Central memory CD8-positive, alpha-beta T cell (primary cell): ENCODE measurements around the gene LIPC.

Experiments
- ATAC-seq: fragments of 150-1000 bp; cut with Tn5 transposase; replicated peaks from 2 replicates; pipeline ENCODE4 v1.10.0; 2022; ENCODE audit warnings: mild to moderate bottlenecking, moderate FRiP score, moderate number of reproducible peaks; ENCODE audit not compliant: poor library complexity, severe bottlenecking; ENCODE audit errors: extremely low read depth
- DNase-seq, 2 donors: peaks; one replicate each; pipeline ENCODE4 v3.0.0; 2021; ENCODE audit warnings: low spot score in 2 of 2
- H3K27ac Mint-ChIP-seq: one replicate; pipeline ENCODE4 v1.8.0; 2022; ENCODE audit warnings: low read depth, mild to moderate bottlenecking, moderate library complexity, mixed read lengths
- H3K27me3 Mint-ChIP-seq: one replicate; pipeline ENCODE4 v1.8.0; 2022; ENCODE audit warnings: mixed read lengths
- H3K36me3 Mint-ChIP-seq: one replicate; pipeline ENCODE4 v1.8.0; 2022; ENCODE audit warnings: mild to moderate bottlenecking, moderate library complexity, mixed read lengths; ENCODE audit not compliant: insufficient read depth
- H3K4me1 Mint-ChIP-seq: one replicate; pipeline ENCODE4 v1.8.0; 2022; ENCODE audit warnings: mixed read lengths
- H3K4me3 Mint-ChIP-seq: one replicate; pipeline ENCODE4 v1.8.0; 2022; ENCODE audit warnings: mild to moderate bottlenecking, moderate library complexity, mixed read lengths
- H3K9me3 Mint-ChIP-seq: one replicate; pipeline ENCODE4 v1.8.0; 2022; ENCODE audit warnings: mixed read lengths

LIPC gene

GRCh38 chr15:58396181-58396580 is 35.6 kb upstream of the LIPC start:
- Mint-ChIP-seq H3K4me3 (no peak overlapping the region), H3K27ac (no peak overlapping the region), H3K27me3 (peaks cover 17% of the 10 kb centered on the region), H3K9me3 (no peaks in the 10 kb centered on the region), H3K36me3 (no peaks in the 10 kb centered on the region), H3K4me1 (no peaks in the 10 kb centered on the region)
- DNase-seq (no peak), ATAC-seq (no peak)

GRCh38 chr15:58398071-58398470 is 33.7 kb upstream of the LIPC start:
- Mint-ChIP-seq H3K36me3 (no peaks in the 10 kb centered on the region), H3K27me3 (peaks cover 14% of the 10 kb centered on the region), H3K4me1 (no peaks in the 10 kb centered on the region), H3K4me3 (no peak overlapping the region), H3K9me3 (no peaks in the 10 kb centered on the region), H3K27ac (no peak overlapping the region)
- DNase-seq (no peak), ATAC-seq (no peak)

- no peaks in the 10 kb centered on the region for H3K36me3 Mint-ChIP-seq
- H3K27ac Mint-ChIP-seq: no peak overlapping the region
- H3K27me3 Mint-ChIP-seq: peaks cover 14% of the 10 kb centered on the region
- DNase-seq (no peak), ATAC-seq (no peak)
- no peaks in the 10 kb centered on the region for H3K4me1 Mint-ChIP-seq
- no peak overlapping the region for H3K4me3 Mint-ChIP-seq
- no peaks in the 10 kb centered on the region for H3K9me3 Mint-ChIP-seq
Observed at GRCh38 chr15:58398643-58399042, 33.1 kb upstream of the LIPC start.

- H3K36me3 Mint-ChIP-seq: no peaks in the 10 kb centered on the region
- DNase-seq (no peak), ATAC-seq (no peak)
- peaks cover 14% of the 10 kb centered on the region for H3K27me3 Mint-ChIP-seq
- H3K9me3 Mint-ChIP-seq: no peaks in the 10 kb centered on the region
- H3K27ac Mint-ChIP-seq: no peak overlapping the region
- H3K4me3 Mint-ChIP-seq: no peak overlapping the region
- H3K4me1 Mint-ChIP-seq: no peaks in the 10 kb centered on the region
Observed at GRCh38 chr15:58399739-58400138, 32.1 kb upstream of the LIPC start.

GRCh38 chr15:58401276-58401675 is 30.5 kb upstream of the LIPC start:
- H3K4me1 Mint-ChIP-seq: no peaks in the 10 kb centered on the region
- H3K36me3 Mint-ChIP-seq: no peaks in the 10 kb centered on the region
- ATAC-seq (no peak), DNase-seq (no peak)
- no peaks in the 10 kb centered on the region for H3K9me3 Mint-ChIP-seq
- no peak overlapping the region for H3K27ac Mint-ChIP-seq
- H3K4me3 Mint-ChIP-seq: no peak overlapping the region
- H3K27me3 Mint-ChIP-seq: peaks cover 14% of the 10 kb centered on the region

- no peaks in the 10 kb centered on the region for H3K9me3 Mint-ChIP-seq
- ATAC-seq (no peak), DNase-seq (no peak)
- peaks cover 6% of the 10 kb centered on the region for H3K27me3 Mint-ChIP-seq
- no peak overlapping the region for H3K27ac Mint-ChIP-seq
- H3K4me1 Mint-ChIP-seq: no peaks in the 10 kb centered on the region
- H3K4me3 Mint-ChIP-seq: no peak overlapping the region
- no peaks in the 10 kb centered on the region for H3K36me3 Mint-ChIP-seq
Observed at GRCh38 chr15:58401991-58402649, 29.7 kb upstream of the LIPC start.

- H3K27me3 Mint-ChIP-seq: no peaks in the 10 kb centered on the region
- ATAC-seq (no peak), DNase-seq (no peak)
- no peaks in the 10 kb centered on the region for H3K36me3 Mint-ChIP-seq
- H3K9me3 Mint-ChIP-seq: no peaks in the 10 kb centered on the region
- H3K27ac Mint-ChIP-seq: no peak overlapping the region
- H3K4me1 Mint-ChIP-seq: no peaks in the 10 kb centered on the region
- H3K4me3 Mint-ChIP-seq: no peak overlapping the region
Observed at GRCh38 chr15:58403581-58403980, 28.2 kb upstream of the LIPC start.

- DNase-seq: no peak
- no peak overlapping the region for H3K4me3 Mint-ChIP-seq
- no peak overlapping the region for H3K27ac Mint-ChIP-seq
- ATAC-seq: no peak
- H3K27me3 Mint-ChIP-seq: no peaks in the 10 kb centered on the region
- no peaks in the 10 kb centered on the region for H3K9me3 Mint-ChIP-seq
- no peaks in the 10 kb centered on the region for H3K36me3 Mint-ChIP-seq
- no peaks in the 10 kb centered on the region for H3K4me1 Mint-ChIP-seq
Observed at GRCh38 chr15:58404020-58404419, 27.8 kb upstream of the LIPC start.

GRCh38 chr15:58404722-58405121 is 27.1 kb upstream of the LIPC start:
- ATAC-seq (no peak), DNase-seq (no peak)
- H3K27ac Mint-ChIP-seq: no peak overlapping the region
- no peaks in the 10 kb centered on the region for H3K27me3 Mint-ChIP-seq
- no peaks in the 10 kb centered on the region for H3K9me3 Mint-ChIP-seq
- H3K4me1 Mint-ChIP-seq: no peaks in the 10 kb centered on the region
- H3K4me3 Mint-ChIP-seq: no peak overlapping the region
- H3K36me3 Mint-ChIP-seq: peaks cover under 1% of the 10 kb centered on the region

GRCh38 chr15:58405865-58406264 is 25.9 kb upstream of the LIPC start:
- no peak for ATAC-seq
- Mint-ChIP-seq H3K4me1 (peaks cover 4% of the 10 kb centered on the region), H3K27ac (no peak overlapping the region), H3K9me3 (no peaks in the 10 kb centered on the region), H3K4me3 (no peak overlapping the region), H3K27me3 (no peaks in the 10 kb centered on the region), H3K36me3 (peaks cover 2% of the 10 kb centered on the region)
- no peak for DNase-seq

- no peaks in the 10 kb centered on the region for H3K9me3 Mint-ChIP-seq
- no peak overlapping the region for H3K4me3 Mint-ChIP-seq
- peaks cover 2% of the 10 kb centered on the region for H3K36me3 Mint-ChIP-seq
- DNase-seq (no peak), ATAC-seq (no peak)
- H3K27ac Mint-ChIP-seq: no peak overlapping the region
- no peaks in the 10 kb centered on the region for H3K27me3 Mint-ChIP-seq
- H3K4me1 Mint-ChIP-seq: peaks cover 10% of the 10 kb centered on the region
Observed at GRCh38 chr15:58406811-58407210, 25.0 kb upstream of the LIPC start.

- DNase-seq (no peak), ATAC-seq (no peak)
- Mint-ChIP-seq H3K4me1 (peaks cover 11% of the 10 kb centered on the region), H3K27me3 (no peaks in the 10 kb centered on the region), H3K27ac (no peak overlapping the region), H3K9me3 (no peaks in the 10 kb centered on the region), H3K4me3 (no peak overlapping the region), H3K36me3 (peaks cover 2% of the 10 kb centered on the region)
Observed at GRCh38 chr15:58407236-58407775, 24.5 kb upstream of the LIPC start.

GRCh38 chr15:58407778-58408177 is 24.0 kb upstream of the LIPC start:
- H3K36me3 Mint-ChIP-seq: peaks cover 2% of the 10 kb centered on the region
- no peak for DNase-seq
- no peaks in the 10 kb centered on the region for H3K9me3 Mint-ChIP-seq
- H3K27ac Mint-ChIP-seq: no peak overlapping the region
- ATAC-seq: no peak
- no peaks in the 10 kb centered on the region for H3K27me3 Mint-ChIP-seq
- no peak overlapping the region for H3K4me3 Mint-ChIP-seq
- peaks cover 11% of the 10 kb centered on the region for H3K4me1 Mint-ChIP-seq
